Esophagus squamous epithelium (tissue), 4 donors: ENCODE results near the gene BCL7A.

Experiments used
- CTCF ChIP-seq, 6 experiments: fragments of 450-650 bp in 4 of 6; fragments of 200-600 bp in 2 of 6; sonication (generic) in 2 of 6; IDR thresholded peaks; one replicate each; pipeline ENCODE4 v1.5.1; 2016 to 2019; ENCODE audit warnings: antibody characterized with exemption in 6 of 6, mild to moderate bottlenecking in 4 of 6, moderate library complexity in 4 of 6
- POLR2A ChIP-seq, 4 donors: fragments of 450-650 bp; IDR thresholded peaks; one replicate each; pipeline ENCODE4 v1.6.1; 2017; ENCODE audit warnings: antibody characterized with exemption in 4 of 4, mild to moderate bottlenecking in 4 of 4, moderate library complexity in 3 of 4

GRCh38 chr12:122018457-122018856 is 3.2 kb upstream of the BCL7A start:
- no peak for TF ChIP-seq CTCF (IDR thresholded peaks at IDR 0.05)
- no peak for TF ChIP-seq POLR2A (IDR thresholded peaks at IDR 0.05)
